Measurements from ENCODE around the gene NPR2. TPM values are rescaled to one million over a fixed set of nuclear protein-coding genes. Genes with fewer than 3 reads are reported as not detected.

The NPR2 gene
- total RNA-seq, 1 donor, result 16.6 TPM

DNA sequence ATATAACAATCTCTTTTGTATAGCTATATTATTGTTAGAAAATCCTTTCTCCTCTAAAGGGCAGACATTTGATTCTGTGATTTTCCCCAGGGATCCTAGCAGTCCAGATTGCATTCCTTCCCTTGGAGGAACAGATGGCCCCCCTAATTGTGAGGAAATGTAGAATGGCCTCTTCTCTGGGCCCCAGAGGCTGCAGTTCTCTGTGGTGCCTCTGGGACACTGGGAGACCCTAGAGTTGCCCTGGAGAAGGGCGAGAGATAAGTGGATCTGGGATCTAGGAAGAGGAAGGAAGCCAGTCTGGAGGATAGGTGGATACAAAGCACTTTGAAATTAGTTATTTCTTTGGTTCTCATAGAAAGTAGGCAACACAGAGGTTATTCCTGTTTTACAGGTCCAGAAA, 25.3 kb downstream of the NPR2 start:
- Histone ChIP-seq H3K4me3 (ENCODE audit: insufficient read depth, low read length) (no peak overlapping the region), H2AFZ (ENCODE audit: low read length) (no peak overlapping the region), H3K9me3 (ENCODE audit: low read depth, low read length) (no peaks in the 10 kb centered on the region), H3K36me3 (ENCODE audit: insufficient read depth, low read length) (no peaks in the 10 kb centered on the region), H4K20me1 (ENCODE audit: insufficient read depth, low read length) (no peaks in the 10 kb centered on the region), H3K79me2 (ENCODE audit: insufficient read depth, low read length) (no peaks in the 10 kb centered on the region), H3K27me3 (ENCODE audit: insufficient read depth, low read length) (no peaks in the 10 kb centered on the region), H3K27ac (ENCODE audit: low read depth, low read length) (no peak overlapping the region), H3K4me2 (ENCODE audit: insufficient read depth, low read length) (no peak overlapping the region), H3K4me1 (ENCODE audit: insufficient read depth, low read length) (peaks cover 29% of the 10 kb centered on the region)
- TF ChIP-seq, protein P1, sequence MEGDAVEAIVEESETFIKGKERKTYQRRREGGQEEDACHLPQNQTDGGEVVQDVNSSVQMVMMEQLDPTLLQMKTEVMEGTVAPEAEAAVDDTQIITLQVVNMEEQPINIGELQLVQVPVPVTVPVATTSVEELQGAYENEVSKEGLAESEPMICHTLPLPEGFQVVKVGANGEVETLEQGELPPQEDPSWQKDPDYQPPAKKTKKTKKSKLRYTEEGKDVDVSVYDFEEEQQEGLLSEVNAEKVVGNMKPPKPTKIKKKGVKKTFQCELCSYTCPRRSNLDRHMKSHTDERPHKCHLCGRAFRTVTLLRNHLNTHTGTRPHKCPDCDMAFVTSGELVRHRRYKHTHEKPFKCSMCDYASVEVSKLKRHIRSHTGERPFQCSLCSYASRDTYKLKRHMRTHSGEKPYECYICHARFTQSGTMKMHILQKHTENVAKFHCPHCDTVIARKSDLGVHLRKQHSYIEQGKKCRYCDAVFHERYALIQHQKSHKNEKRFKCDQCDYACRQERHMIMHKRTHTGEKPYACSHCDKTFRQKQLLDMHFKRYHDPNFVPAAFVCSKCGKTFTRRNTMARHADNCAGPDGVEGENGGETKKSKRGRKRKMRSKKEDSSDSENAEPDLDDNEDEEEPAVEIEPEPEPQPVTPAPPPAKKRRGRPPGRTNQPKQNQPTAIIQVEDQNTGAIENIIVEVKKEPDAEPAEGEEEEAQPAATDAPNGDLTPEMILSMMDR (IDR thresholded peaks at IDR 0.05; ENCODE audit: extremely low read depth, low read depth, low read length), result peak; percentile 19
- DNase-seq (ENCODE audit: insufficient read length, low spot score, missing footprints), result no peak

DNA sequence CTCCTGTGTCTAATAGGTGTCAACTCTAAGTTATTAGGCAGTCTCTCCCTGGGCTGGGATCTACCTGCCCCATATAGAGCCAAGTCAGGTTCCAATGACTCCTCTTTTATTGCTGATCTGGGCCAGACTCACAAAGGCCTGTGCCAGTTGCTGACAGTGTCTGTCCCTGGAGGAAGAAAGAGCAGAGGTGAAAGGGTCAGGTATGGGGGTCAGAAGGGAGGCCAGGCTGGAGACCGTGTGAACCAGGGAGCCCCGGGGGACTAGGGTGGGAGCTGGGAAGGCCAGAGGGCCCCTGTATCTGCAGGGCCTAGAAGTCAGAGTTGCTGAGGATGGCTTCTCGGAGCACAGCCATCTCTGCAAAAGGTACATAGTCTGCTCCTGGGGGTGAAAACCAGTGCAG, 26.9 kb downstream of the NPR2 start:
- DNase-seq (ENCODE audit: insufficient read length, low spot score, missing footprints), result no peak
- no peak overlapping the region for H2AFZ ChIP-seq (ENCODE audit: low read length)
- H3K36me3 ChIP-seq (ENCODE audit: insufficient read depth, low read length), result no peaks in the 10 kb centered on the region
- no peaks in the 10 kb centered on the region for H3K27me3 ChIP-seq (ENCODE audit: insufficient read depth, low read length)
- TF ChIP-seq, protein P1 (IDR thresholded peaks at IDR 0.05; ENCODE audit: extremely low read depth, low read depth, low read length), result no peak
- H3K4me1 ChIP-seq (ENCODE audit: insufficient read depth, low read length), result peaks cover 19% of the 10 kb centered on the region
- no peak overlapping the region for H3K4me2 ChIP-seq (ENCODE audit: insufficient read depth, low read length)
- H4K20me1 ChIP-seq (ENCODE audit: insufficient read depth, low read length), result no peaks in the 10 kb centered on the region
- H3K4me3 ChIP-seq (ENCODE audit: insufficient read depth, low read length), result no peak overlapping the region
- H3K79me2 ChIP-seq (ENCODE audit: insufficient read depth, low read length), result no peaks in the 10 kb centered on the region
- H3K9me3 ChIP-seq (ENCODE audit: low read depth, low read length), result no peaks in the 10 kb centered on the region
- no peak overlapping the region for H3K27ac ChIP-seq (ENCODE audit: low read depth, low read length)

DNA sequence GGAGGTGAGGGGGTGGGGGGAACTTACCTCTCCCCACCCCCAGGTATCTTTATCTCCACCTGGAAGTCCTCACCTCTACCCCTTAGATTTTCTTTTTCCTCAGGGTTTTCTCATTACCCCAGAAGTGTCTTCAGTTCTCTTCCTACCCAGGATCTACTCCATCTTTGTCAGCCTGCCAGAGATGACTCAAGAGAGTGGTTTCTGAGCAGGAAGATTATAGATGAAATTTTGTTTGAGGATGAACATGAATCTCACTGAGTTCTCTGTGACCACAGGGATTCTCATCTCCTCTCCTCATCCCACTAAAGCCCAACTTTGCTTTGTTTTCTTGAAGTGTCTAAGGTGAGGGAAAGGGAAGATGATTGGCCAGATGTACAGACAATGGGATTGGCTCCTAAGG, 28.7 kb downstream of the NPR2 start:
- Histone ChIP-seq H3K4me3 (ENCODE audit: insufficient read depth, low read length) (no peak overlapping the region), H3K79me2 (ENCODE audit: insufficient read depth, low read length) (no peaks in the 10 kb centered on the region), H4K20me1 (ENCODE audit: insufficient read depth, low read length) (no peaks in the 10 kb centered on the region), H3K4me1 (ENCODE audit: insufficient read depth, low read length) (peaks cover 13% of the 10 kb centered on the region), H3K27ac (ENCODE audit: low read depth, low read length) (no peak overlapping the region), H3K27me3 (ENCODE audit: insufficient read depth, low read length) (no peaks in the 10 kb centered on the region), H3K36me3 (ENCODE audit: insufficient read depth, low read length) (no peaks in the 10 kb centered on the region), H2AFZ (ENCODE audit: low read length) (no peak overlapping the region), H3K9me3 (ENCODE audit: low read depth, low read length) (no peaks in the 10 kb centered on the region), H3K4me2 (ENCODE audit: insufficient read depth, low read length) (no peak overlapping the region)
- TF ChIP-seq, protein P1 (IDR thresholded peaks at IDR 0.05; ENCODE audit: extremely low read depth, low read depth, low read length), result no peak
- DNase-seq (ENCODE audit: insufficient read length, low spot score, missing footprints), result peak; percentile 96

DNA sequence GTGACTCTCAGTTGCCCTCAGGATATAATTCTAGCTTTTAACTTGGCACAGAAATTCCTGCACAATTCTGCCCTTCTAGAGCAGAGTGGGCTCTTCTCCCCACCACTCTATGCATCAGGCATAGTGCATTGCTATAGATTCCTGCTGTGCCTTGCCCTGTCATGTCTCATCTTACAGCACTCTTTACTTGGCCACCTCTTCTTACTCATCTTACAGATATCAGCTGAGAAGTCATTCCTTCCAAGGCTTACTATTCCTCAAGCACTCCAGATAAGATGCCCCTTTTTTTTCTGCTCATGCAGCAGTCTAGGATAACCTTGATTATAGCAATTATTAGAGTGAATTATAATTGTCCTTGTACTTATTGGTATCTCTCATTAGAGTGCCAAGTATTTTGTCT, 31.5 kb downstream of the NPR2 start:
- Histone ChIP-seq H3K4me2 (ENCODE audit: insufficient read depth, low read length) (no peak overlapping the region), H4K20me1 (ENCODE audit: insufficient read depth, low read length) (no peaks in the 10 kb centered on the region), H3K36me3 (ENCODE audit: insufficient read depth, low read length) (no peaks in the 10 kb centered on the region), H3K4me1 (ENCODE audit: insufficient read depth, low read length) (peaks cover 23% of the 10 kb centered on the region), H3K4me3 (ENCODE audit: insufficient read depth, low read length) (no peak overlapping the region), H3K27me3 (ENCODE audit: insufficient read depth, low read length) (no peaks in the 10 kb centered on the region), H3K9me3 (ENCODE audit: low read depth, low read length) (no peaks in the 10 kb centered on the region), H3K27ac (ENCODE audit: low read depth, low read length) (no peak overlapping the region), H3K79me2 (ENCODE audit: insufficient read depth, low read length) (no peaks in the 10 kb centered on the region), H2AFZ (ENCODE audit: low read length) (no peak overlapping the region)
- DNase-seq (ENCODE audit: insufficient read length, low spot score, missing footprints), result no peak
- TF ChIP-seq, protein P1 (IDR thresholded peaks at IDR 0.05; ENCODE audit: extremely low read depth, low read depth, low read length), result no peak
